ENCODE results near the gene UQCC2. TPM values are rescaled to one million over a fixed set of nuclear protein-coding genes. Genes with fewer than 3 reads are reported as not detected.
A peak's percentile ranks its signal among the peaks of the same experiment; 100 is the strongest.

Gene UQCC2
- total RNA-seq, 2 experiments from 2014 or later = 141 to 147 TPM

DNA sequence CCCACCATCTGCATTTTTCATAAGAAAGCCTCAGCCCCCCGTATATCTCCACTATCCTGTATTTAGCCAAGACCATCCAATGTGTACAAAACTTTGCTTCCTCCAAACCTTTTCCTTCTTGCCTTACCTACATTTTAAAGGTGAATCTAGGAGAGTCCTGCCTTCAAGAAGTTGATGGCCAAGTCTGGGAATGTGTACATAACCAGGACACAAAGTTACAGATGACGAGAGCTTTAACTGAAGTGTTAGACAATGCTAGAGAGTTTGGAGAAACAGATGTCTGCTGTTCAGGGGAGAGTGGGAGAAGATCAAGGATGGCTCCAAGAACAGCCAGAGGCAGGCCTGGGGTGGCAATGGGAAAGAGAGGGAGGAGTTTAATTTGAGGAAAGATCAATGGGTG is 2.3 kb upstream of the UQCC2 start:
- POLR2A ChIA-PET = interaction anchor here (1.1 kb wide), 1 partner anchor 165 kb away, joined by 3 read pairs; no protein-coding TSS in a partner anchor

DNA sequence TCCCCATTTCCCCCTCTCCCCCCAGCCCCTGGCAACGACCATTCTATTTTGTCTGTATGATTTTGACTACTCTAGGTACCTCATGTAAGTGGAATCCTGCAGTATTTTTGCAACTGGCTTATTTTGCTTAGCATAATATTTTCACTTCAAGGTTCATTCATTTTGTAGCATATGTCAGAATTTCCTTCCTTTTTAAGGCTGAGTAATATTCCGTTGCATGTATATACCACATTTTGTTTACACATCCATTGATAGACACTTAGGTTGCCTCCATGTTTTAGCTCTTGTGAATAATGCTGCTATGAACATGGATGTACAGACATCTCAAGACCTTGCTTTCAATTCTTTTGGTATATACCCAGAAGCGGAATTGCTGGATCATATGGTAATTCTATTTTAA is 1.4 kb upstream of the UQCC2 start:
- Mint-ChIP-seq H3K4me3 (no peak overlapping the region), H3K9me3 (ENCODE audit: low read depth) (no peaks in the 10 kb centered on the region), H3K27ac (no peak overlapping the region), H3K27me3 (no peaks in the 10 kb centered on the region), H3K36me3 (ENCODE audit: low read depth) (peaks cover 25% of the 10 kb centered on the region), H3K4me1 (peaks cover 28% of the 10 kb centered on the region)
- intact Hi-C loops (cut with DNase I, micrococcal nuclease) = loop anchor here in 1 of 2 experiments (5.0 kb wide), 1 partner anchor 524 kb away; the partner anchor contains the start of gene HMGA1
- ChIA-PET POLR2A (interaction anchor here (0.7 kb wide), 1 partner anchor 527 kb away, joined by 3 read pairs; no protein-coding TSS in a partner anchor), CTCF (interaction anchor here (0.6 to 4.0 kb wide), 5 partner anchors 10 to 315 kb away, joined by 3 to 40 read pairs (median 3); no protein-coding TSS in a partner anchor)
- DNase-seq = no peak
- ATAC-seq = no peak

More for the DNA sequence above, 2.3 kb upstream of the UQCC2 start:
- CTCF ChIA-PET = interaction anchor here (0.9 to 4.0 kb wide), 3 partner anchors 9 to 314 kb away, joined by 3 to 40 read pairs (median 4); no protein-coding TSS in a partner anchor
- no peaks in the 10 kb centered on the region for H3K9me3 Mint-ChIP-seq (ENCODE audit: low read depth)
- no peaks in the 10 kb centered on the region for H3K27me3 Mint-ChIP-seq
- H3K36me3 Mint-ChIP-seq (ENCODE audit: low read depth) = peaks cover 17% of the 10 kb centered on the region
- no peak overlapping the region for H3K27ac Mint-ChIP-seq
- intact Hi-C loops (cut with DNase I, micrococcal nuclease) = loop anchor here in 1 of 2 experiments (5.0 kb wide), 1 partner anchor 524 kb away; the partner anchor contains the start of gene HMGA1
- no peak for ATAC-seq
- H3K4me1 Mint-ChIP-seq = peaks cover 24% of the 10 kb centered on the region
- no peak overlapping the region for H3K4me3 Mint-ChIP-seq
- DNase-seq = no peak

DNA sequence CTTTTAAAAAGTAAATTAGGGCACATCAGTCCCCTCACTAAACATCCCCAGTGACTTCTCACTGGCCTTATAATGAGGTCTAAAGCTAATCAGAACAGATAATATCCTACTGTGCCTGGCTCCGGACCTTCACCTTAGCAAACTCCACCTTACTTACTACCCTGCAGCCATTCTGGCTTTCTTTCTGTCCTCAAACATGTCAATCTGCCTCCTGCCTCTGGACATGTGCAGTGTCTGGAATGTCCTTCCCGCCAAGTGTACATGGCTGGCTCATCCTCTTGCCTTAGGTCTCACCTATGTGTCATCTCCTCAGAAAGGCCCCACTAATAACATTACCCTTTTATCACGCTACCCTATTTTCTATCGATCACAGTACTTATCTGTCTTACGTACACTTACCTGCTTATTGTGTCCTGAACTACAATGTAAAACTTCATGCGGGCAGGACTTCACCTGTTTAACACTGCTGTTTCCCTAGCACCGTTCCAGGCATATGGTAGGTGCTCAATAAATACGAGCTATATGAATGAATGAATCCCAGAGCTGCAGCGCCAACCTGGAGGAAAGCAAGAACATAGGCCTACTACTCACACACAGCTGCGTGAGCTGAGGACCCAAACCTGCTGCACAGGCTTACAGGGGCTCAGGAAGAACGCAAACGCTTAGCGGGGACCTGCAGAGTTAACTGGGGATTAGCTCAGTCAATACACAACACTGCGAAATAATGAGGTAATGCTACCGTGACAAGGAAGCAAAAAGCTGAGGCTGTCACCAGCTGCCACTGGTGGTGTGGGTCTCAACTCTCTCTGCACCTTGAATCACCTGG is 991 bp downstream of the UQCC2 start:
- Mint-ChIP-seq H3K27me3 (no peaks in the 10 kb centered on the region), H3K4me3 (peak overlapping the region; percentile 90), H3K9me3 (ENCODE audit: low read depth) (no peaks in the 10 kb centered on the region), H3K4me1 (peaks cover 34% of the 10 kb centered on the region), H3K27ac (peak overlapping the region; percentile 96), H3K36me3 (ENCODE audit: low read depth) (peaks cover 32% of the 10 kb centered on the region)
- ATAC-seq = peak; percentile 6
- ChIA-PET CTCF (interaction anchor here (0.6 to 4.0 kb wide), 18 partner anchors 9 to 477 kb away, joined by 3 to 40 read pairs (median 6); partner anchors contain the start of genes BAK1 and ZBTB9), POLR2A (interaction anchor here (0.7 to 1.5 kb wide), 6 partner anchors 10 to 1761 kb away, joined by 3 to 5 read pairs (median 3); no protein-coding TSS in a partner anchor)
- intact Hi-C loops (cut with DNase I, micrococcal nuclease) = loop anchor here (1.0 to 5.0 kb wide), 11 partner anchors 34 to 527 kb away; partner anchors contain the start of genes CUTA (in 1 of the 2), HMGA1 (in 1 of the 2), LEMD2 (in 1 of the 2) and RXRB (in 1 of the 2)
- peak; percentile 29 for DNase-seq

DNA sequence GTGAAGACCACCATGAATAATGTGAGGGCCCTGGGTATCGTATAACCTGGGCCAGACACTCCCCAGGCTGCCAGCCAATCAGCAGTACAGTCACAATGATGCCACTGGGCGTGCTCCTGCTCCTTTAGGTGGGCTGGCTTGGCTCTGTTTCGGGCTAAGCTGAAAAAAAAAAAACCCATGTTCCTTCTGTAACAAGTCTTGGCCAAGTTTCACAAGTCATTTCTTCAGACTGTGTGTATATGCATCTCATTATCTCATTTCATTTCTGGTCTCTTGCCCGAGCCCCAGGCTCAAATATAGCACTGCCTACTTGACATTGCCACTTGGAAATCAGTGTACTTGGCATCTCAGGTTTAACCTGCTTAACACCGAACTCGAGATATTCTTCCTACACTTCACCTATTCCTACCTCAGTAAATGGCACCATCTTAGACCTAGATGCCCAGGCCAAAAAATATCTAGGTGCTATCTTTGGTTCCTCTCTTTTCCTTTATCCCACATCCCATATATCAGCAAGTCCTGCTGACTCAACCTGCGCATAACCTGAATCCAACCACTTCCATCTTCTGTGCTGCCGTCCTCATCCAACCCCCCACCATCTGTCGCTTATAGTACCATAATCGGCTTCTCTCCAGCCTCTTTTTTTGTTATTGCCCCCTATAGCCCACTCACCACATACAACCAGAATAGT is 1.8 kb downstream of the UQCC2 start:
- ATAC-seq (no peak), DNase-seq (no peak)
- intact Hi-C loops (cut with DNase I, micrococcal nuclease) = loop anchor here in 1 of 2 experiments (2.0 to 5.0 kb wide), 3 partner anchors 125 to 528 kb away; partner anchors contain the start of genes CUTA and HMGA1
- H3K4me3 Mint-ChIP-seq = peak overlapping the region; percentile 90
- no peaks in the 10 kb centered on the region for H3K9me3 Mint-ChIP-seq (ENCODE audit: low read depth)
- POLR2A ChIA-PET = interaction anchor here (0.7 kb wide), 1 partner anchor 9 kb away, joined by 3 read pairs; no protein-coding TSS in a partner anchor
- CTCF ChIA-PET = interaction anchor here (0.7 to 4.0 kb wide), 5 partner anchors 8 to 37 kb away, joined by 3 to 40 read pairs (median 8); no protein-coding TSS in a partner anchor
- no peaks in the 10 kb centered on the region for H3K27me3 Mint-ChIP-seq
- peaks cover 32% of the 10 kb centered on the region for H3K36me3 Mint-ChIP-seq (ENCODE audit: low read depth)
- peaks cover 34% of the 10 kb centered on the region for H3K4me1 Mint-ChIP-seq
- peak overlapping the region; percentile 41 for H3K27ac Mint-ChIP-seq

DNA sequence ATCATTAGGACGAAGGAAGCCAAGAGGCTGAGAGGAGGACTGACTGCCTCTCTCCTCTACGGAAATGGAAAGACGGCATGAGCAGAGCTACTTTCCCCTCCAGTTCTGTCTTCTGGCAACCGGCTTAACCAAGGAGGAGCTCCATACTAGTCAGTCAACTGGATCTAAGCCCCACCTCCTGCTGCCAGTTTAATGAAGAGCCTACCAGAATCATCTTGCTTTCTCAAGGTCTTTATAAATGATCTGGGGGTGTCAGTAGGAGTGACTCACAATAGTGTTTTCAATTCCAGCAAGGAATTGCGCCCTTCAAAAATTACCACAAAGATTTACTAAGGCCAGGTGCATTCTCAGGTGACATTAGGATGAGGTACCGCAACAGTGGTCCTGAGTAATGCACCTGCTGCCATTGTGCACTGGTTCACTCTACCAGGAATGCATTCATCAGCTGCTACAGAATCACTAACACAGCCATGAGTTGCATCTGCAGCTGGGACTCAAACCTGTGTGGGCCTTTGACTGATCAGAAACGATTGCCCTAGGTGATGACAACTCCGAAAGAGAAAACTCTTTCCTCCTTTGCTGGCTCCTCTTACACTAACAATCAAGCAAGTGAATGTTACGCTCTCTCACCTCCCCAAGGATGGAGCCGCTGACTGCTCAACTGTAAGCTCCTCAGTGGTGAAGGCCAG is 2.8 kb downstream of the UQCC2 start:
- CTCF ChIA-PET = interaction anchor here (0.7 to 1.9 kb wide), 5 partner anchors 8 to 35 kb away, joined by 3 to 11 read pairs (median 4); no protein-coding TSS in a partner anchor

DNA sequence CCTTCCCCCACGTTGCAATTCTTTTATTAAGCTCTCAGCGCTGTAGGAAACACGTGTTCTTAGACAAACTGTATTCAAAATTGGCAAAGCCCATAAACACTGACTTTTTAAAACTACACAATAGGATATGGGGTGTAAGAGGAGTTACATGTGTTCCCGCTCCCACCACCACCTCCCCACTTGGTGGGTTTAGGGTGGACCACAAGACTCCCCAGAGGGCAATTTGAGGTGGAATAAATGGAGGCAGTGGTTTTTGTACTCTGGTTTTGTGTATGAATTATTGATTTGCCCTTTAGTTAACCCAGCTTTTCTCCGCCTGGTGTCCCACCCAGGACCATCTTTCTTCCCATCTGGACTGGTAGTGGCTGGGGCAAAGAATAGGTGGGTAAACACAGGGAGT is 3.7 kb downstream of the UQCC2 start:
- ATAC-seq = no peak

More for the DNA sequence above, 2.8 kb downstream of the UQCC2 start:
- DNase-seq = no peak
- no peak overlapping the region for H3K27ac Mint-ChIP-seq
- no peak overlapping the region for H3K4me3 Mint-ChIP-seq
- H3K9me3 Mint-ChIP-seq (ENCODE audit: low read depth) = no peaks in the 10 kb centered on the region
- intact Hi-C loops (cut with DNase I, micrococcal nuclease) = no loop called here
- peaks cover 34% of the 10 kb centered on the region for H3K4me1 Mint-ChIP-seq
- POLR2A ChIA-PET = interaction anchor here (0.7 kb wide), 1 partner anchor 8 kb away, joined by 3 read pairs; no protein-coding TSS in a partner anchor
- ATAC-seq = no peak
- H3K27me3 Mint-ChIP-seq = no peaks in the 10 kb centered on the region
- H3K36me3 Mint-ChIP-seq (ENCODE audit: low read depth) = peaks cover 40% of the 10 kb centered on the region

DNA sequence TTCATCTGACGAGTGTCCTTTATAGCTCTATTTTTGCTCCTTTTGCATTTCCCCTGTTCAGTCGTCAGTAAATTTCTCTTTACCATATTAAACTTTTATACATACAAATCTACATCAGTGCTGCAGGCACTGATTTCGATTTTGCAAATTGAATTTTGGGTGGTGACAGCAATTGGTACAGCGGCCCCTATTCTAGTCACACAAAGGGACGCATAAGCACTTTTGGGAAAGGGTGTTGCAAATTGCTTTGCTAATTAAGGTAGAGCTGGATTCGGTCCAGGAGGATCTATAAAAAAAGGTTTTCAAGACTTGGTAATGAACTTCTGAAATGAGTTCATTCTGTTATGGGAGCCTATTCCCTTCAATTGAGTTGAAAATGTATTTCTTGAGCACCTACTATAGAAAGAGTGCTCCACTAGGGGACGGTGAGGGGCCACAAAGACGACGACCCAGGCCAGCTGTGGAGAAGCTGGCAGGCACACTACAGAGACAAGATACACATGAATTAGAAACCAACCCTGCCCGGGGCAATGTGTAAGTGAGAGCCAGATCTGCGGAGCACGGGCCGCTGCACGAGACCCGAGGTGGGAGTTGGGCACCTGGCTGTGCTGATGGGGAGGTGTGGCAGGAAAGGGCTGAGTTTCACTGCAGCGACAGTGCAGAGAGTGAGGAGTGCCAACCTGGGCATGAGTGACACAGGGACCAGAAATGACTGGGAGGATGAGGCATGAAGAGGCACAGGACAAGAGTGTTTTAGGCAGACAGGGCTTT is 5.4 kb downstream of the UQCC2 start:
- ATAC-seq (no peak), DNase-seq (no peak)
- Mint-ChIP-seq H3K27me3 (no peaks in the 10 kb centered on the region), H3K9me3 (ENCODE audit: low read depth) (no peaks in the 10 kb centered on the region), H3K27ac (no peak overlapping the region), H3K4me1 (peaks cover 31% of the 10 kb centered on the region), H3K4me3 (no peak overlapping the region), H3K36me3 (ENCODE audit: low read depth) (peaks cover 44% of the 10 kb centered on the region)
- POLR2A ChIA-PET = interaction anchor here (0.5 kb wide), 1 partner anchor 445 kb away, joined by 4 read pairs; no protein-coding TSS in a partner anchor
- intact Hi-C loops (cut with DNase I, micrococcal nuclease) = no loop called here
- CTCF ChIA-PET = interaction anchor here (0.9 to 1.6 kb wide), 4 partner anchors 9 to 39 kb away, joined by 3 to 6 read pairs (median 4); no protein-coding TSS in a partner anchor

More for the DNA sequence above, 3.7 kb downstream of the UQCC2 start:
- no peak for DNase-seq
- POLR2A ChIA-PET = no interaction called here
- Mint-ChIP-seq H3K9me3 (ENCODE audit: low read depth) (no peaks in the 10 kb centered on the region), H3K27me3 (no peaks in the 10 kb centered on the region), H3K36me3 (ENCODE audit: low read depth) (peaks cover 42% of the 10 kb centered on the region), H3K4me3 (no peak overlapping the region), H3K27ac (no peak overlapping the region), H3K4me1 (peaks cover 34% of the 10 kb centered on the region)
- CTCF ChIA-PET = interaction anchor here (1.9 kb wide), 1 partner anchor 11 kb away, joined by 8 read pairs; no protein-coding TSS in a partner anchor
- intact Hi-C loops (cut with DNase I, micrococcal nuclease) = no loop called here

DNA sequence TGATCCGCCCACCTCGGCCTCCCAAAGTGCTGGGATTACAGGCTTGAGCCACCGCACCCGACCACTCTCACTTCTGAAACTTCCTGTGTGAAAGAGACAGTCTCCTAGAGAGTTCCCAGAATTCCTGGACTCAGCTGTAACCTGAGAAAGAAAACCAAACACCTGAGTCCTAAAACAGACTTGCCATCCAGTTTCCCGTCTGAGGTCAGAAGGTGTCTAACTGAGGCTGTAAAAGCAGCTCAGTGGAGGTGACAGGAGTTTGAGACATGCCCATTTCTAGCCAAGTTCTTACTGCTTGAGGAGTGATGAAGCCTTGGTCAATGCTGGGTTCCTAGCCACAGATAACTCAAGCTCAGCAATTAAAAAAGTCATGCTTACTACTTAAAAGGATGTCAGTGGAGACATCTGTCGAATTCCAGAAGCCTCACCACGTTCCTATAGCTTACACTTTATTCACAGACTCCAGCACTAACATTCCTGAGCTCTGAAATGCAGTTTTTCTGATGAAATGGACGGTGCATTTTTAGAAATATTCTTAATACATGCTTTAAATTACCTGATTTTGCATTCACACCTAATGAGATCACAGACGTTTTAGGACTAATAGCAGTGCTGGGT is 6.1 kb downstream of the UQCC2 start:
- intact Hi-C loops (cut with DNase I, micrococcal nuclease) = no loop called here
- ChIA-PET POLR2A (interaction anchor here (0.5 to 0.6 kb wide), 2 partner anchors 380 to 445 kb away, joined by 4 read pairs; no protein-coding TSS in a partner anchor), CTCF (interaction anchor here (0.8 to 1.6 kb wide), 6 partner anchors 8 to 322 kb away, joined by 3 to 6 read pairs (median 4); no protein-coding TSS in a partner anchor)
- peaks cover 40% of the 10 kb centered on the region for H3K36me3 Mint-ChIP-seq (ENCODE audit: low read depth)
- no peaks in the 10 kb centered on the region for H3K9me3 Mint-ChIP-seq (ENCODE audit: low read depth)
- H3K4me3 Mint-ChIP-seq = no peak overlapping the region
- H3K4me1 Mint-ChIP-seq = peaks cover 28% of the 10 kb centered on the region
- H3K27ac Mint-ChIP-seq = no peak overlapping the region
- ATAC-seq (no peak), DNase-seq (no peak)
- H3K27me3 Mint-ChIP-seq = no peaks in the 10 kb centered on the region

DNA sequence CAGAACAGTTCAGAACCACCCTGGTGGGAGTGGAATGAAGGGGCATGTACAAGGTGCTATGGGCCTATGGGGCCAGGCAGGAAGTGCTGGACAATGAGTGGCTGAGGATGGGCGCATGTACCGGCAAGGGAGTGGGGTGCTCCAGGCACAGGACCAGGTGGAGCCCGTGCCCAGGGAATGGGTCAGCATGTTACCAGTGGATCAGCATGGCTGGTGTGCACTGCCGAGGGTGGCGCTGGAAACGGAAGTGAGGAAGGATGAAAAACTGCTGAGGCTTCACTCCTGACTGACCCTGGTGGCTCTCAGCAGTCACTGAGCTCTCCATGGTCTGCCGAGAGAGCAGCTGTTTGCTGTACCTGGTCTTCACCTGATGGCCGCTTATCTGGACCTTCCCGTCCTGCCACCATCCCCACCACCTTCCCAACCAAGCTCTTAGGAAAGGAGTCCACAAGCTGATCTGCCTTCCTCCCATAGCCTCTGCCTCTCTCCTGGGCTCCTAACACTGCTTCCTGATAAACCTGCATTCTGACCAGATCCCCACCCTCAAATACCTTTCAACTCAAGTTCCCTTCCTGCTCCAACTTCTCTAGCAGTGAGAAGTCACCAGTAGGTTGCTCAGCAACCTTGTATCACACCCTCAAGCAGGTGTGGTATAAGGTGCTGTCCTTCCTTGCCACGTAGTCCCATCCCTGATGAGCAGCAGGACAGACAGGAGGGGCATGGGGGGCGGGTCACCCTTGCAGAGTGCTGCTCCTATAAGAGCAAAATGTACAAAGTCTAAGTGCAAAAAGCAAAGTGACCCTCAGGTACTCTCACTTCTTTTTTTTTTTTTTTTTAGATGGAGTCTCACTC is 7.1 kb downstream of the UQCC2 start:
- no peaks in the 10 kb centered on the region for H3K9me3 Mint-ChIP-seq (ENCODE audit: low read depth)
- intact Hi-C loops (cut with DNase I, micrococcal nuclease) = loop anchor here in 1 of 2 experiments (5.0 kb wide), 1 partner anchor 252 kb away; the partner anchor contains the start of gene ZBTB9
- peaks cover 36% of the 10 kb centered on the region for H3K36me3 Mint-ChIP-seq (ENCODE audit: low read depth)
- CTCF ChIA-PET = interaction anchor here (0.8 to 1.6 kb wide), 3 partner anchors 40 to 323 kb away, joined by 3 to 5 read pairs (median 5); no protein-coding TSS in a partner anchor
- peaks cover 25% of the 10 kb centered on the region for H3K4me1 Mint-ChIP-seq
- DNase-seq (no peak), ATAC-seq (no peak)
- no peak overlapping the region for H3K27ac Mint-ChIP-seq
- no peaks in the 10 kb centered on the region for H3K27me3 Mint-ChIP-seq
- POLR2A ChIA-PET = no interaction called here
- H3K4me3 Mint-ChIP-seq = no peak overlapping the region
